Panc1 (cell line): ENCODE data around the gene ABCG5. TPM values are rescaled to one million over a fixed set of nuclear protein-coding genes. Genes with fewer than 3 reads are reported as not detected.

Experiments used
- ATAC-seq: fragments of 200-7000 bp; cut with Tn5 transposase; 2 replicates; pipeline ENCODE4 v1.9.1; 2020; ENCODE audit warnings: mild to moderate bottlenecking, moderate library complexity
- BruUV-seq: library from RNA; stranded (reverse); fragments of 400-500 nt; replicated peaks from 2 replicates; lab custom pipeline; 2021; lab: Mats Ljungman, UMichigan
- CTCF ChIA-PET: fragments of 300-600 bp; sonication (Branson Sonifier 250); formaldehyde crosslinking; loops from one replicate; lab custom pipeline; 2022; ENCODE audit warnings: antibody characterized with exemption; lab: Charles Lee
- POLR2A ChIA-PET: fragments of 300-600 bp; sonication (Branson Sonifier 250); formaldehyde crosslinking; loops from one replicate; lab custom pipeline; 2022; ENCODE audit warnings: antibody characterized with exemption; lab: Charles Lee
- DNase-seq: peaks from one replicate; pipeline ENCODE4 v3.0.0-alpha.2; 2010; ENCODE audit warnings: low read depth, low spot score
- H3K27ac ChIP-seq: 2 replicates; pipeline ENCODE4 v1.5.1; 2011; ENCODE audit warnings: mild to moderate bottlenecking, low read length, inconsistent platforms
- H3K27me3 ChIP-seq: fragments of 200-500 bp; sonication (Bioruptor generic); 2 replicates; pipeline ENCODE4 v1.6.0; 2014; ENCODE audit warnings: low read length, inconsistent platforms; ENCODE audit not compliant: control insufficient read depth, insufficient read depth
- H3K36me3 ChIP-seq: fragments of 200-500 bp; sonication (Bioruptor generic); 2 replicates; pipeline ENCODE4 v1.5.1; 2014; ENCODE audit warnings: inconsistent platforms, mild to moderate bottlenecking, low read length, moderate library complexity; ENCODE audit not compliant: control insufficient read depth, insufficient read depth
- H3K4me1 ChIP-seq: 2 replicates; pipeline ENCODE4 v1.5.1; 2011; ENCODE audit warnings: inconsistent platforms, mild to moderate bottlenecking, low read length, moderate library complexity; ENCODE audit not compliant: control insufficient read depth, insufficient read depth
- H3K4me3 ChIP-seq, 2 experiments: 2 replicates each; pipeline ENCODE4 v1.5.1; 2011 to 2012; ENCODE audit warnings: low read depth in 2 of 2, low read length in 2 of 2, mild to moderate bottlenecking in 2 of 2, inconsistent platforms in 1 of 2, moderate library complexity in 1 of 2
- H3K9me3 ChIP-seq: fragments of 200-500 bp; sonication (Bioruptor generic); 2 replicates; pipeline ENCODE4 v1.5.1; 2014; ENCODE audit warnings: low read depth, mild to moderate bottlenecking, inconsistent platforms, low read length, moderate library complexity; ENCODE audit not compliant: control insufficient read depth, insufficient read depth
- CTCF ChIP-seq: fragments of 450-650 bp; IDR thresholded peaks from 2 replicates; pipeline ENCODE4 v1.5.1; 2017; ENCODE audit warnings: mild to moderate bottlenecking
- POLR2AphosphoS5 ChIP-seq: IDR thresholded peaks from 2 replicates; pipeline ENCODE4 v1.6.1; 2012; ENCODE audit warnings: mild to moderate bottlenecking, low read depth, low read length, moderate library complexity
- REST ChIP-seq, 2 experiments: IDR thresholded peaks; 2 replicates each; pipeline ENCODE4 v1.6.1; 2011 to 2012; ENCODE audit warnings: low read depth in 2 of 2, control low read depth in 1 of 2, low read length in 1 of 2, mild to moderate bottlenecking in 1 of 2, moderate library complexity in 1 of 2; ENCODE audit not compliant: insufficient read depth in 1 of 2
- SIN3A ChIP-seq: IDR thresholded peaks from 2 replicates; pipeline ENCODE4 v1.6.1; 2012; ENCODE audit warnings: low read depth, mild to moderate bottlenecking, low read length, moderate library complexity, borderline replicate concordance; ENCODE audit not compliant: insufficient read depth
- TCF7L2 ChIP-seq: IDR thresholded peaks from 2 replicates; pipeline ENCODE4 v1.6.1; 2011; ENCODE audit warnings: mild to moderate bottlenecking, low read depth, low read length, inconsistent platforms
- in situ Hi-C: cut with HindIII; loops from 2 replicates; pipeline ENCODE4 v1.10.0; 2016; ENCODE audit warnings: low sequenced_read_pairs, low pct_unique_long_range_greater_than_20kb
- intact Hi-C: fragments of 100-400 bp; cut with micrococcal nuclease; formaldehyde crosslinking; loops from one replicate; pipeline ENCODE4 v1.10.0; 2022; ENCODE audit not compliant: unreplicated experiment
- total RNA-seq: library from RNA; stranded (reverse); gene quantifications from one replicate; pipeline ENCODE4 v1.2.1, GENCODE V29; 2021; ENCODE audit not compliant: unreplicated experiment

The ABCG5 gene
- total RNA-seq, 1 experiment from 2014 or later: 0.05 TPM

GRCh38 chr2:43788646-43789045 lies 50.0 kb downstream of the ABCG5 start:
- ChIA-PET POLR2A (no interaction called here), CTCF (no interaction called here)
- DNase-seq (no peak), ATAC-seq (no peak)
- BruUV-seq: no TSS peak
- Histone ChIP-seq H3K4me3 (no peak overlapping the region), H3K27me3 (no peaks in the 10 kb centered on the region), H3K4me1 (no peaks in the 10 kb centered on the region), H3K9me3 (no peaks in the 10 kb centered on the region), H3K27ac (no peak overlapping the region), H3K36me3 (no peaks in the 10 kb centered on the region)
- in situ Hi-C loops: no loop called here
- intact Hi-C loops: no loop called here
- TF ChIP-seq SIN3A (no peak), CTCF (no peak), TCF7L2 (no peak), POLR2AphosphoS5 (no peak), REST (IDR thresholded peaks at IDR 0.05; ENCODE audit: insufficient read depth in 1 of 2, low read depth in 2 of 2, low read length in 1 of 2) (no peak)

- DNase-seq: no peak
- BruUV-seq: no TSS peak
- ChIA-PET CTCF (no interaction called here), POLR2A (no interaction called here)
- no peaks in the 10 kb centered on the region for H3K9me3 ChIP-seq
- no peak overlapping the region for H3K4me3 ChIP-seq
- H3K27me3 ChIP-seq: no peaks in the 10 kb centered on the region
- no peak overlapping the region for H3K27ac ChIP-seq
- no peak for ATAC-seq
- in situ Hi-C loops: no loop called here
- no peaks in the 10 kb centered on the region for H3K36me3 ChIP-seq
- no peak for TF ChIP-seq CTCF
- no peak for TF ChIP-seq REST (IDR thresholded peaks at IDR 0.05; ENCODE audit: insufficient read depth in 1 of 2, low read depth in 2 of 2, low read length in 1 of 2)
- TF ChIP-seq TCF7L2: no peak
- TF ChIP-seq POLR2AphosphoS5: no peak
- no peak for TF ChIP-seq SIN3A
- intact Hi-C loops: no loop called here
- H3K4me1 ChIP-seq: no peaks in the 10 kb centered on the region
These were observed 50.7 kb downstream of the ABCG5 start for GRCh38 chr2:43787895-43788294.
